ENCODE data around the gene CDC42EP1.
"Not testable (repeated sequence)": the region's sequence is repeated elsewhere in the genome, so short reads cannot be mapped to it uniquely, and the experiment has no call there.

Gene CDC42EP1

DNA sequence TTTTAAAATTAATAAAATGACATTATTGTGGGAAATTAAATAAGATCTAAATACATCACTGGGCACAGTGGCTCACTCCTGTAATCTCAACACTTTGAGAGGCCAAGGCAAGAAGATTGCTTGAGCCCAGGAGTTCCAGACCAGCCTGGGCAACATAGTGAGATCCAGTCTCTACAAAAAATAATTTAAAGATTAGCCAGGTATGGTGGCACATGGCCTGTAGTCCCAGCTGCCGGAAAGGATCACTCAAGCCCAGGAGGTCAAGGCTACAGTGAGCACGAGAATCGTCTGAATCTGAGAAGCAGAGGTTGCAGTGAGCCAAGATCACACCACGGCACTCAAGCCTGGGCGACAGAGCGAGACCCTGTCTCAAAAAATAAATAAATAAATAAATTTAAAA lies 25.1 kb upstream of the CDC42EP1 start:
- no peak for DNase-seq

DNA sequence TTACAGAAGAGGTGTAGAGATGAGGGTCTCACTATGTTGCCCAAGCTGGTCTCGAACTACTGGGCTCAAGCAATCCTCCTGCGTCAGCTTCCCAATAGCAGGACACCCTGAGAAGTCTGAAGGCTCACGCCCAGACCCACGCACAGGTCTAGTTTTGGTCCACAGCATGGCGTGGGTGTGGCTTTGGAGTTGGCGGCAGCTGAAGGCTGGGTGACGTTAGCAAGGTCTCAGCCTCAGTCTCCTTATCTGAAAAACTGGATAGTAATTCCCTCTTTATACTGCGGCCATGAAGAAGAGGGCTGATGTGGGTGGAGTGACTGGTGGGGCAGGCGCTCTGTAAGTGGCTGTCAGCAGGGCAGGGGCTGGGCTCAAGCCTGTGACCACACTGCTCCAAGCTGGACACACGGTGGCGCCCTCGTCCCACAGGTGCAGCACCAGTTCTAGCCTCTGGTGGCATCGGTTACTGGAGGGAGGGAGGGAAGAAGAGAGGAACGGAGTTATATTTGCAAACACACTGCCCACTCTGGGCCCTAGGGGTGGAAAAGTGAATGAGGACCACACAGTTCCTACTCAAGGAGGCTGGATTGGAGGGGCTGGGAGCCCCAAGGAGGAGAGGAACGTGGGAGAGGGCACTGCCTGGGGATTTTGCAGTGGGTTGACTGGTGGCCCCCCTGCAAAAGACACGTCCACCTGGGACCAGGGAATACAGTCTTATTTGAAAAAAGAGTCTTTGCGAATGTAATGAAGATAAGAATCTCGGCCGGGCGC lies 21.5 kb upstream of the CDC42EP1 start:
- DNase-seq: peak; percentile 82

GRCh38 chr22:37539790-37540189 lies 20.5 kb upstream of the CDC42EP1 start:
- DNase-seq: not testable (repeated sequence)

DNA sequence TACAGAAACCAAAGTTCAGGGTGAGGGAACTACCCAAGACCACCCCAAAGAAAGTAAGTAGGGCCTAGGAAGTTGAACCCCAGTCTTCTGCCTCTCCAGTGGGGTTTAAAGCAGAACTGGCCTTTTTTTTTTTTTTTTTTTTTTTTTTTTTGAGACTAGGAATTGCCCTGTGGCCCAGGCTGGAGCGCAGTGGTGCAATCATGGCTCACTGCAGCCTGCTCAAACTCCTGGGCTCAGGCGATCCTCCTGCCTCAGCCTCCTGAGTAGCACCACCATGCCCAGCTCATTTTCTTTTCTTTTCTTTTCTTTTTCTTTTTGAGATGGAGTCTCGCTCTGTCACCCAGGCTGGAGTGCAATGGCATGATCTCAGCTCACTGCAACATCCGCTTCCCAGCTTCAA lies 17.9 kb upstream of the CDC42EP1 start:
- DNase-seq: not testable (repeated sequence)

DNA sequence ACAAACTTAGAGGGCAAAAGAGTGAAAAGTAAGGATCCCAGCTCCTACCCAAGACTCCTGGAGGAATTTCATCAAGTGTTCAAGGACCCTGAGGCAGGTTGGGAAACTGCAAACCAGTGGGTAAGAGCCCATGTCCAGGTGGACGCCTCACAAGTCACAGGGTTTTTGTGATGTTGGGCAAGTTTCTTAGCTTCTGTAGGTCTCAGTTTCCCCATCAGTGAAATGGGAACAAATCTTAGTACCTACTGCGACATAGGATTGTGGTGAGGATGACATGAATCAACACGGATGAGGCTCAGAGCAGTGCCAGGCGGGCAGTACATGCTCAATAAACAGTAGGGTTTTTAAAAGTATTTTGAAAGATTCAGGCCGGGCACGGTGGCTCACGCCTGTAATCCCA lies 17.3 kb upstream of the CDC42EP1 start:
- DNase-seq: no peak

- DNase-seq: peak; percentile 65
Observed at GRCh38 chr22:37544955-37545702, 15.2 kb upstream of the CDC42EP1 start.

DNA sequence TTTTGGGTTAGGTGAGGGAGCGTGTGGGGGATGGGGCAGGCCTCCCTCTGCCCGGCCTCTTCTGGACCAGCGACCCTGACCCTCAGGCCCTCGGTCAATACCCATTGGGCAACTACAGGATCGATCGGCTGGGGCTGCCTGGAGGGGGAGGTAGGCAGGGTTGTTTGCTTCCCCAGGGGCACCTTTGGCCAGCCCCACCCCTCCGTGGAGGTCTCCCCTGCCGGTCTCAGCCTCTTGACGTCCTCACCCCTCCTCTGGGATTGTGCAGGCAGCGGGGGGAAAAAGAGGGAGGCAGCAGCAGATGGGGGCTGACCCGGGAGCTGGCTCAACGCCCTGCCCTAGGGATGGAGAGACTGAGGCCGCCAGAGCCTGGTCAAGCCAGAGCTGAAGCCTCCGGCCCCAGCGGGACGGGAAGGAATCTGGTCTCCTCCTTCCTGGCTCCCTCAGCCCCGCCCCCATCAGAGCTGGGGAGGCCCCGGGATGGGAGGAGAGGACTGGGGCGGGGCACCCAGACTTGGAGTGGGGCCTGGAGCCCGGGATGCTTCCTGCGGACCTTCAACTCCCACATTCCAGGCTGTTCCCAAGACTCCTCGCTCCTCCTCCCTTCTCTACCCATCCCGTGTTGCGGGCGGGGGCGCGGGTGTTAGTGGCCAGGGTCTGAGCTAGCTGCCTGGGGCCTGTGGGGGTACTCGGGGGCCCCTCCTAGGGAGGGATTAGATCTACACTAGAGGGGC lies 14.4 kb upstream of the CDC42EP1 start:
- DNase-seq: peak; percentile 54

GRCh38 chr22:37546437-37547250 lies 13.6 kb upstream of the CDC42EP1 start:
- no peak for DNase-seq

GRCh38 chr22:37547251-37547741 lies 13.0 kb upstream of the CDC42EP1 start:
- DNase-seq: no peak

DNA sequence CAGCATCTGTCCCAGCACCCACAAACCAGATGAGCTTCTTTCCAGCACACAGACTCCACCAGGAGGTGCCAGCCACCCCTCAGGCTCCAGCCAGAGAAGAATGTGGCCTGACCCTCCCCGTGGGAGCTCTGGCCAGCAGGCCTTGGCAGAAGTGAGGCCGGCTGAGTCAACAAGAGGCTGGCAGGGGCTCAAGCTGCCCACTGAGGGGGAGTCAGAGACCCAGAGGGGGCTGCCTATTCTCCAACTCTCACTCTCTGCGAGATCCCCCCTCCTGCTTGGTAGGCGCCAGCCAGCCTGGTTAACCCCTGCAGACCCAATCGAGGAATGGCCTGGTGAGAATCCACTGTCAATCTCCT lies 10.6 kb upstream of the CDC42EP1 start:
- DNase-seq: no peak

- not testable (repeated sequence) for DNase-seq
Observed at GRCh38 chr22:37550921-37551320, 9.4 kb upstream of the CDC42EP1 start.

DNA sequence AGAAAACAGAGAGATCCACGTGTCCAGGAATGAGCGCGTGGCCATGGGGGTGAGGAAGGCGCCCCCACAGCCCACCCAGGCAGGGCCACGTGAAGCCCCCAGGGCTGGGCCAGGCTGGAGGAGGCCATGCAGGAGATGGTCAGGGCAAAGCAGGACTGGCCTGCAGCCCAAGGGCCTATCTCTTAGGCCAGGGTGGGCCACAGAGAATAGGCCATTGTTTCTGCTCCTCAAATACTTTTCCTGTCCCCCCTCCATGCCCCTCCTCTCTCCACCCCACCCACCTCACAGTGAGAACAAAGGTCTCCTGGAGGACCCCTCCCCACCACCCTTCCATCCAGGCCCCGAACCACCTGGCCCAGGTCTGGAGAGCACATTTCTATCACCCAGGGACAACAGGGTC lies 8.3 kb upstream of the CDC42EP1 start:
- no peak for DNase-seq

DNA sequence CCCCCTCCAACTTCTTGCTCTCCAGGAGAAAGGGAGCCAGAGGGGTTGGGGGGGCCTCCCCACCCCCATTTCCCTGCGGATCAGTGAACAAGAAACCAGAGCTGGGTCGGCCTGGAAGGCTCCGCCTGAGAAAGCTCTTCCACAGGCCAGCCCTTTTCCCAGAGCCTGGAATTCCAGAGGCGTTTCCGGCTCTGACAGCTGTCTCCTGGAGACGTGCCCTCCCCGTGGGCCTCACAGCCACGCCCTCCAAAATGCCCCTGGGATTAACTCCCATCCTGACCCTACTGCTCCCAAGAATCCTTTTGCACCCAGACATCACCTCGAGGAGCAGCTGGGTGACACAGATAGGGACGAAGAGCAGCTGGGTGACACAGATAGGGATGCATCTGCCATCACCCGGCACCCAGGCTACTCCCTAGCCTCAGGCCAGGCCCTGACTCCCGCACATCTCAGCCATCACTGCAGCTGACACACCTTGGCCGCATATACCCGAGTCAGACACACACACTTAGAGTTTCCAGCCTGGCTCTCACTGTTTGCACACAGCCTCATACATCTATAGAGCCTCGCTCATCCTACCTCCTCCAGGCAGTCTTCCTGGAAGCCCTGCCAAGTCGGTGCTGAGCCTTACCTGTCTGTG lies 7.6 kb upstream of the CDC42EP1 start:
- no peak for DNase-seq

- DNase-seq: no peak
Observed at GRCh38 chr22:37553725-37554124, 6.6 kb upstream of the CDC42EP1 start.

GRCh38 chr22:37555029-37555428 lies 5.3 kb upstream of the CDC42EP1 start:
- DNase-seq: no peak

- DNase-seq: no peak
Observed at GRCh38 chr22:37556710-37557109, 3.6 kb upstream of the CDC42EP1 start.

GRCh38 chr22:37557321-37558001 lies 2.8 kb upstream of the CDC42EP1 start:
- DNase-seq: no peak

DNA sequence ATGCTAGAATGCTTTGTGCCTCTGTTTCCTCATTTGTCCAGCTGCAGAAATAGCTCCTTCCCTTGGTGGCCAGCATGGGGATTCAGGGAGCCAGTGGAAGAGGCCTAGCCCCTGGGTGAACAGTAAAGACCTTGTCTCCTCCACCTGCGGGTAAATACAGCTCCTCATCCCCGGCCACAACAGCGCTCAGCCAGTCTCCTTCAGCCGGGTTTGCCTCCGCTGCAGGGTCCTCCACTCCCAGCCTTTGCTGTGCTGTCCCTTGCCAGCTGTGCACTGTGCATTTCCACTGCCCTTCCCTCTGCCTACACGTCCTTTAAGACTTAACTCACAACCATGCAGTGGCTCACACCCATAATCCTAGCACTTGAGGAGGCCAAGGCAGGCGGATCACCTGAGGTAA lies 1.5 kb upstream of the CDC42EP1 start:
- no peak for DNase-seq

- DNase-seq: no peak
Observed at GRCh38 chr22:37559521-37559900, 769 bp upstream of the CDC42EP1 start.

DNA sequence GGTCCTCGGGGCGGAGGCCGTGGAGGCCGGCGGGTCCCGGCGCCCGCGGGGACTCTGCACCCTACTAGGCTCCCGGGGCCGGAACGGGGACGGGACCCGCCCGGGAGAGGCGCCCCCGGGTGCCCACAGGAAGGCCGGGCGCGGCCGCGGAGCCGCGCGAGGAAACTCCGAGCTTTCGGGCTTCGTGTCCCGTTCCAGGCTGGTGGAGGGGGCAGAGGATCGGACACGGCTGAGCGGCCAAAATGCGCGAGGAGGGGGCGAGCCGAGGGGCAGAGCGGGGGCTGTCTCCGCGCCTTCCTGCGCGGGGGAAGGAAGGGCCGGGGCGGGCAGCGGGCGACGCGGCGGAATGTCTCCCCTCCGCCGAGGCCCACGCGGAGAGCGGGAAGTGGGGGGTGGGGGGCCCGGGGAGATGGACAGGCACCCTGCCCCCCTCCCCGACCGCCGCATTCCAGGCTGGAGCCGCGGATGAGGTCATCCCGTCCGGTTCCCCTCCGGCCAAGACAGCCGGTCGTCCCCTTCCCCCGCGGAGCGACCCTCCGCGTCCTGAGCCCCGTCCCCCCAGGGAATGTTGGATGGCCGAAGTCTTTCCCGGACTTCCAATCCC lies 430 bp downstream of the CDC42EP1 start:
- no peak for DNase-seq
